Mammary epithelial cell (primary cell): ENCODE results near the gene CNOT3.

ENCODE experiments used
- EZH2 ChIP-seq: IDR thresholded peaks from 2 replicates; pipeline ENCODE4 v1.6.1; 2012; ENCODE audit warnings: low read length, inconsistent platforms, borderline replicate concordance
- TF ChIP-seq, protein P1 (sequence below), 2 donors: IDR thresholded peaks in 1 of 2; conservative IDR thresholded peaks in 1 of 2; 2 replicates each; pipeline ENCODE4 v1.5.1; 2011 to 2012; ENCODE audit warnings: inconsistent platforms in 2 of 2, low read length in 2 of 2, mild to moderate bottlenecking in 2 of 2, control low read depth in 1 of 2, low read depth in 1 of 2; ENCODE audit not compliant: insufficient read depth in 1 of 2; ENCODE audit errors: extremely low read depth in 1 of 2

DNA sequence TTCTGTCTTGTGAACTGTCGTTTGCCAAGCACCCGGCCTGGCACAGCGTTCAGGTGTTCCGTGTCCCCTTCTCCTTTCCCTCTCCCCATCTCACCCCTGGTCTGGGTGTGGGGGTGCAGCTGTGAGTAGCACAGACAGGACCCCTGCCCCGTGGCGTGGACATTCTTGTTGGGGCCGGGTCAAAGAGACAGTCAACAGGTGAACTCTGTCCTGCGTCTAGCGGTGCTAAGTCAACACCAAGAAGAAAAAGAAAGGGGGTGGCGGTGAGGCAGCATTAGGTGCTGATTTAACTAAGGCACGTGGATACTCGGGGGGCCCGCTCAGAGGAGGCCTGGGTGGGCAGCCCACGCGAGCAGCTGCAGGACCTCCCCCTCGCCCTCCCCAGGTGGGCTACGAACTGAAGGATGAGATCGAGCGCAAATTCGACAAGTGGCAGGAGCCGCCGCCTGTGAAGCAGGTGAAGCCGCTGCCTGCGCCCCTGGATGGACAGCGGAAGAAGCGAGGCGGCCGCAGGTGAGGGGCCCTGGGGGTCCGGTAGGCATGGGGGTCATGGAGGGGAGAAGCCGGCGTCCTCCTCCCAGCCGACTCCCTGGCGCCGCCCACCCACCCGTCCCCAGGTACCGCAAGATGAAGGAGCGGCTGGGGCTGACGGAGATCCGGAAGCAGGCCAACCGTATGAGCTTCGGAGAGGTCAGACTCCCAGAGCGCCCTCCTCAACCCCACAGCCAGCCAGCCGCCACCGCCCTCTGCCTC, 9.7 kb upstream of the CNOT3 start:
- TF ChIP-seq, protein P1, sequence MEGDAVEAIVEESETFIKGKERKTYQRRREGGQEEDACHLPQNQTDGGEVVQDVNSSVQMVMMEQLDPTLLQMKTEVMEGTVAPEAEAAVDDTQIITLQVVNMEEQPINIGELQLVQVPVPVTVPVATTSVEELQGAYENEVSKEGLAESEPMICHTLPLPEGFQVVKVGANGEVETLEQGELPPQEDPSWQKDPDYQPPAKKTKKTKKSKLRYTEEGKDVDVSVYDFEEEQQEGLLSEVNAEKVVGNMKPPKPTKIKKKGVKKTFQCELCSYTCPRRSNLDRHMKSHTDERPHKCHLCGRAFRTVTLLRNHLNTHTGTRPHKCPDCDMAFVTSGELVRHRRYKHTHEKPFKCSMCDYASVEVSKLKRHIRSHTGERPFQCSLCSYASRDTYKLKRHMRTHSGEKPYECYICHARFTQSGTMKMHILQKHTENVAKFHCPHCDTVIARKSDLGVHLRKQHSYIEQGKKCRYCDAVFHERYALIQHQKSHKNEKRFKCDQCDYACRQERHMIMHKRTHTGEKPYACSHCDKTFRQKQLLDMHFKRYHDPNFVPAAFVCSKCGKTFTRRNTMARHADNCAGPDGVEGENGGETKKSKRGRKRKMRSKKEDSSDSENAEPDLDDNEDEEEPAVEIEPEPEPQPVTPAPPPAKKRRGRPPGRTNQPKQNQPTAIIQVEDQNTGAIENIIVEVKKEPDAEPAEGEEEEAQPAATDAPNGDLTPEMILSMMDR (conservative IDR thresholded peaks at IDR 0.05 in 1 of 2, IDR thresholded peaks at IDR 0.05 in 1 of 2; ENCODE audit: extremely low read depth in 1 of 2, insufficient read depth in 1 of 2, low read depth in 1 of 2, low read length in 2 of 2), result no peak
- TF ChIP-seq EZH2, result no peak
